ENCODE measurements around the gene NFKB1.
"Not testable (repeated sequence)": the region's sequence is repeated elsewhere in the genome, so short reads cannot be mapped to it uniquely, and the experiment has no call there.

NFKB1 gene

GRCh38 chr4:102604222-102604940, 103.2 kb downstream of the NFKB1 start:
- no peaks in the 10 kb centered on the region for H3K27me3 ChIP-seq (ENCODE audit: insufficient read depth, low read length)
- H3K4me3 ChIP-seq (ENCODE audit: low read length): no peak overlapping the region
- no peaks in the 10 kb centered on the region for H3K36me3 ChIP-seq (ENCODE audit: insufficient read depth, low read depth, low read length)
- no peaks in the 10 kb centered on the region for H3K4me1 ChIP-seq (ENCODE audit: insufficient read depth, low read length)
- no peaks in the 10 kb centered on the region for H3K9me3 ChIP-seq (ENCODE audit: insufficient read depth, low read depth, low read length)
- no peak overlapping the region for H3K9ac ChIP-seq (ENCODE audit: low read depth, low read length)
- no peak overlapping the region for H3K27ac ChIP-seq (ENCODE audit: low read length)

GRCh38 chr4:102606261-102606660, 105.1 kb downstream of the NFKB1 start:
- H3K9ac ChIP-seq (ENCODE audit: low read depth, low read length): no peak overlapping the region
- no peaks in the 10 kb centered on the region for H3K4me1 ChIP-seq (ENCODE audit: insufficient read depth, low read length)
- H3K27me3 ChIP-seq (ENCODE audit: insufficient read depth, low read length): no peaks in the 10 kb centered on the region
- H3K27ac ChIP-seq (ENCODE audit: low read length): no peak overlapping the region
- no peak overlapping the region for H3K4me3 ChIP-seq (ENCODE audit: low read length)
- H3K36me3 ChIP-seq (ENCODE audit: insufficient read depth, low read depth, low read length): no peaks in the 10 kb centered on the region; the same call in 1 of the 2 replicates
- H3K9me3 ChIP-seq (ENCODE audit: insufficient read depth, low read depth, low read length): no peaks in the 10 kb centered on the region

GRCh38 chr4:102606846-102607450, 105.8 kb downstream of the NFKB1 start:
- H3K36me3 ChIP-seq (ENCODE audit: insufficient read depth, low read depth, low read length): no peaks in the 10 kb centered on the region; the same call in 1 of the 2 replicates
- H3K27me3 ChIP-seq (ENCODE audit: insufficient read depth, low read length): no peaks in the 10 kb centered on the region
- no peak overlapping the region for H3K4me3 ChIP-seq (ENCODE audit: low read length)
- H3K4me1 ChIP-seq (ENCODE audit: insufficient read depth, low read length): no peaks in the 10 kb centered on the region
- H3K9ac ChIP-seq (ENCODE audit: low read depth, low read length): no peak overlapping the region
- H3K27ac ChIP-seq (ENCODE audit: low read length): no peak overlapping the region
- no peaks in the 10 kb centered on the region for H3K9me3 ChIP-seq (ENCODE audit: insufficient read depth, low read depth, low read length)

GRCh38 chr4:102608190-102608589, 107.0 kb downstream of the NFKB1 start:
- H3K36me3 ChIP-seq (ENCODE audit: insufficient read depth, low read depth, low read length): no peaks in the 10 kb centered on the region; the same call in 1 of the 2 replicates
- H3K27ac ChIP-seq (ENCODE audit: low read length): no peak overlapping the region
- H3K27me3 ChIP-seq (ENCODE audit: insufficient read depth, low read length): no peaks in the 10 kb centered on the region
- no peaks in the 10 kb centered on the region for H3K4me1 ChIP-seq (ENCODE audit: insufficient read depth, low read length)
- no peaks in the 10 kb centered on the region for H3K9me3 ChIP-seq (ENCODE audit: insufficient read depth, low read depth, low read length)
- H3K4me3 ChIP-seq (ENCODE audit: low read length): no peak overlapping the region
- no peak overlapping the region for H3K9ac ChIP-seq (ENCODE audit: low read depth, low read length)

GRCh38 chr4:102610007-102610406, 108.8 kb downstream of the NFKB1 start:
- Histone ChIP-seq H3K9ac (ENCODE audit: low read depth, low read length) (no peak overlapping the region), H3K27ac (ENCODE audit: low read length) (no peak overlapping the region), H3K36me3 (ENCODE audit: insufficient read depth, low read depth, low read length) (no peaks in the 10 kb centered on the region; the same call in 1 of the 2 replicates), H3K9me3 (ENCODE audit: insufficient read depth, low read depth, low read length) (no peaks in the 10 kb centered on the region), H3K4me3 (ENCODE audit: low read length) (no peak overlapping the region), H3K4me1 (ENCODE audit: insufficient read depth, low read length) (peaks cover 5% of the 10 kb centered on the region; the same call in 1 of the 2 replicates), H3K27me3 (ENCODE audit: insufficient read depth, low read length) (no peaks in the 10 kb centered on the region)

GRCh38 chr4:102610476-102610875, 109.3 kb downstream of the NFKB1 start:
- Histone ChIP-seq H3K9ac (ENCODE audit: low read depth, low read length) (no peak overlapping the region), H3K36me3 (ENCODE audit: insufficient read depth, low read depth, low read length) (no peaks in the 10 kb centered on the region; the same call in 1 of the 2 replicates), H3K9me3 (ENCODE audit: insufficient read depth, low read depth, low read length) (no peaks in the 10 kb centered on the region), H3K27ac (ENCODE audit: low read length) (no peak overlapping the region), H3K4me3 (ENCODE audit: low read length) (no peak overlapping the region), H3K27me3 (ENCODE audit: insufficient read depth, low read length) (no peaks in the 10 kb centered on the region), H3K4me1 (ENCODE audit: insufficient read depth, low read length) (peaks cover 8% of the 10 kb centered on the region; the same call in 1 of the 2 replicates)

- no peaks in the 10 kb centered on the region; the same call in 1 of the 2 replicates for H3K36me3 ChIP-seq (ENCODE audit: insufficient read depth, low read depth, low read length)
- H3K27ac ChIP-seq (ENCODE audit: low read length): no peak overlapping the region
- peaks cover 17% of the 10 kb centered on the region; the same call in 1 of the 2 replicates for H3K4me1 ChIP-seq (ENCODE audit: insufficient read depth, low read length)
- no peak overlapping the region for H3K4me3 ChIP-seq (ENCODE audit: low read length)
- no peak overlapping the region for H3K9ac ChIP-seq (ENCODE audit: low read depth, low read length)
- H3K27me3 ChIP-seq (ENCODE audit: insufficient read depth, low read length): no peaks in the 10 kb centered on the region
- H3K9me3 ChIP-seq (ENCODE audit: insufficient read depth, low read depth, low read length): no peaks in the 10 kb centered on the region
These were observed 111.1 kb downstream of the NFKB1 start for GRCh38 chr4:102612210-102612609.

GRCh38 chr4:102612824-102613366, 111.7 kb downstream of the NFKB1 start:
- Histone ChIP-seq H3K36me3 (ENCODE audit: insufficient read depth, low read depth, low read length) (no peaks in the 10 kb centered on the region; the same call in 1 of the 2 replicates), H3K9me3 (ENCODE audit: insufficient read depth, low read depth, low read length) (no peaks in the 10 kb centered on the region), H3K27ac (ENCODE audit: low read length) (no peak overlapping the region), H3K4me1 (ENCODE audit: insufficient read depth, low read length) (peaks cover 17% of the 10 kb centered on the region; the same call in 1 of the 2 replicates), H3K4me3 (ENCODE audit: low read length) (no peak overlapping the region), H3K27me3 (ENCODE audit: insufficient read depth, low read length) (no peaks in the 10 kb centered on the region), H3K9ac (ENCODE audit: low read depth, low read length) (no peak overlapping the region)

- H3K4me1 ChIP-seq (ENCODE audit: insufficient read depth, low read length): peaks cover 17% of the 10 kb centered on the region; the same call in 1 of the 2 replicates
- no peak overlapping the region for H3K4me3 ChIP-seq (ENCODE audit: low read length)
- H3K9ac ChIP-seq (ENCODE audit: low read depth, low read length): no peak overlapping the region
- H3K27ac ChIP-seq (ENCODE audit: low read length): no peak overlapping the region
- H3K36me3 ChIP-seq (ENCODE audit: insufficient read depth, low read depth, low read length): no peaks in the 10 kb centered on the region; the same call in 1 of the 2 replicates
- H3K27me3 ChIP-seq (ENCODE audit: insufficient read depth, low read length): no peaks in the 10 kb centered on the region
- H3K9me3 ChIP-seq (ENCODE audit: insufficient read depth, low read depth, low read length): no peaks in the 10 kb centered on the region
These were observed 113.6 kb downstream of the NFKB1 start for GRCh38 chr4:102614801-102615200.

- Histone ChIP-seq H3K9ac (ENCODE audit: low read depth, low read length) (no peak overlapping the region), H3K27ac (ENCODE audit: low read length) (no peak overlapping the region), H3K27me3 (ENCODE audit: insufficient read depth, low read length) (no peaks in the 10 kb centered on the region), H3K36me3 (ENCODE audit: insufficient read depth, low read depth, low read length) (no peaks in the 10 kb centered on the region), H3K4me1 (ENCODE audit: insufficient read depth, low read length) (peaks cover 20% of the 10 kb centered on the region), H3K9me3 (ENCODE audit: insufficient read depth, low read depth, low read length) (no peaks in the 10 kb centered on the region), H3K4me3 (ENCODE audit: low read length) (no peak overlapping the region)
These were observed 115.5 kb downstream of the NFKB1 start for GRCh38 chr4:102616636-102617035.

- H3K27ac ChIP-seq (ENCODE audit: low read length); H3K4me3 ChIP-seq (ENCODE audit: low read length); H3K9ac ChIP-seq (ENCODE audit: low read depth, low read length); H3K9me3 ChIP-seq (ENCODE audit: insufficient read depth, low read depth, low read length); H3K27me3 ChIP-seq (ENCODE audit: insufficient read depth, low read length); H3K36me3 ChIP-seq (ENCODE audit: insufficient read depth, low read depth, low read length): not testable (repeated sequence)
- H3K4me1 ChIP-seq (ENCODE audit: insufficient read depth, low read length): peaks cover 20% of the 10 kb centered on the region
These were observed 117.9 kb downstream of the NFKB1 start for GRCh38 chr4:102619021-102619420.

Measured in iPS-20b (cell line).